HG03039 (cell line): ENCODE measurements around the gene C3.
"Not testable (repeated sequence)": the region's sequence is repeated elsewhere in the genome, so short reads cannot be mapped to it uniquely, and the experiment has no call there.

ENCODE experiments used
- ATAC-seq: cut with Tn5 transposase; IDR thresholded peaks from one replicate; pipeline ENCODE4 v1.9.1; 2021; ENCODE audit warnings: mild to moderate bottlenecking, moderate library complexity; ENCODE audit not compliant: unreplicated experiment

The C3 gene

DNA sequence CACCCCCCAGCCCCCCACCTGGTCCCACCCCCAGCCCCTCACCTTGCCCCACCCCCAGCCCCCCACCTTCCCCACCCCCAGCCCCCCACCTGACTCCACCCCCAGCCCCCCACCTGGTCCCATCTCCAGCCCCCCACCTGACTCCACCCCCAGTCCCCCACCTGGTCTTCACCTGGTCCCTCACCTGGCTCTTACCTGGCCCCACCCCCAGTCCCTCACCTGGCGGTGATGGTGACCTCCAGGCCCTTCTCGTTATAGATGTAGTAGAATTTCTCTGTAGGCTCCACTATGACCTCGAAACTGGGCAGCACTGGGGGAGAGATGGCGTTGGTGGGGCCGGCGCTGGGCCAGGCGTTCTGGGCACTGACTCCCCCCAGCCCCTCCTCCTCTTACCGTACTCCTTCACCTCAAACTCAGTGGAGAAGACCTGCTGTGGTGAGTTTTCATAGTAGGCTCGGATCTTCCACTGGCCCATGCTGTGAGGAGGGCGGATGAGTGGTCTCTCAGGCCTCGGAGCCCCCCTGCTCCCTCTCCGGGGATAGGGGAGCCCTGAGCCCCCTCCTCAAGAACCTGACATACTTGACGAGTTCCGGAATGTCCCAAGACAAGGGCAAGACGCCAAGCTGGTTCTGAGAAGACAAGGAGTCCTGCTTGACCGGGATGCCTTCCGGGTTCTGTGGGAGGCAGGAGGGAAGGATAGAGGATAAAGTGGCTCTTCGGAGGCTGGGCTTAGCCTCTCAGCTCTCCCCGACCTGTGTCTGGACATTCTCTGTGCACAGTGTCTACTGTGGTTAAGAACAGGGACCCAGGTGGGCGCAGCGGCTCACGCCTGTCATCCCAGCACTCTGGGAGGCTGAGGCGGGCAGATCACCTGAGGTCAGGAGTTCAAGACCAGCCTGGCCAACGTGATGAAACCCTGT, 6.4 kb downstream of the C3 start:
- ATAC-seq, result no peak

GRCh38 chr19:6712692-6713670, 7.5 kb downstream of the C3 start:
- no peak for ATAC-seq

DNA sequence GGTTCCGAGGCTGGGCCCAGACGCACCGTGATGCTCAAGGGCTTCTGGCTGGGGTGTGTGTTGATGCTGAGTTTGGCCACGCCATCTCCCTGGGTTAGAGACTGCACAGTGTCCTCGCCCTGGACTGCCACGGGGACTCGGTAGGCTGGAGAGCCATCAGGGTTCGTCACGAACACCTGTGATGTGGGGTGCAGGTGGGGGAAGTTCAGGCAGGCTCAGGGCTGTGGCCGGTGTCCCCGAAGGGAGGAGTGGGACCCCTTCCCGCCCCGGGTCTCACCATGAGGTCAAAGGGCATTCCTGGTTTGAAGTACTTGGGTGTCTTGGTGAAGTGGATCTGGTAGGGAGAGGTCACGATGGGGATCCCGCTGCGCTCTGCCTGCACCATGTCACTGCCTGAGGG, 8.2 kb downstream of the C3 start:
- no peak for ATAC-seq

DNA sequence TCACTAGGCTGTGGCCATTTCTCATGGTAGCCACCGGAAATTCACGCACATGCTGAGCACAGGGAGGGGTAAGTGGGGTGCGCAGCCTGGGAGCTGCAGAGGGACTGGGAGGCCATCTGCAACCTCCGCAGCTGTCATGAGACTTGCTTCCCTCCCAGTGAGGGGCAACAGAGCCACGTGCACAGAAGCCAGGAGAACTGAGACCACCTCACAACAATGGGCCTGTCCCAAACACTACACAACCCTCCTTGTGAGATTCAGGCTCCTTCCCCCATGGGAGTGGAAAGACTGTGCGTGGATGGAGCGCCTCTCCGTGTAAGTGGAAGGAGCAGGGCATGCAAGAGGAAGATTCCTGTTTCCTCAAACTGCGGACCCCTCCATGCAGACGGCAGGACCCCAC, 8.8 kb downstream of the C3 start:
- no peak for ATAC-seq

- no peak for ATAC-seq
These were observed 9.4 kb downstream of the C3 start for GRCh38 chr19:6711078-6711361.

- no peak for ATAC-seq
These were observed 10.0 kb downstream of the C3 start for GRCh38 chr19:6710273-6711077.

GRCh38 chr19:6709549-6709948, 10.9 kb downstream of the C3 start:
- ATAC-seq, result no peak

- not testable (repeated sequence) for ATAC-seq
These were observed 11.5 kb downstream of the C3 start for GRCh38 chr19:6708913-6709312.

- ATAC-seq, result no peak
These were observed 12.1 kb downstream of the C3 start for GRCh38 chr19:6708346-6708745.

GRCh38 chr19:6707658-6708018, 12.8 kb downstream of the C3 start:
- no peak for ATAC-seq

- no peak for ATAC-seq
These were observed 13.3 kb downstream of the C3 start for GRCh38 chr19:6707011-6707657.

- ATAC-seq, result no peak
These were observed 13.9 kb downstream of the C3 start for GRCh38 chr19:6706633-6706958.

DNA sequence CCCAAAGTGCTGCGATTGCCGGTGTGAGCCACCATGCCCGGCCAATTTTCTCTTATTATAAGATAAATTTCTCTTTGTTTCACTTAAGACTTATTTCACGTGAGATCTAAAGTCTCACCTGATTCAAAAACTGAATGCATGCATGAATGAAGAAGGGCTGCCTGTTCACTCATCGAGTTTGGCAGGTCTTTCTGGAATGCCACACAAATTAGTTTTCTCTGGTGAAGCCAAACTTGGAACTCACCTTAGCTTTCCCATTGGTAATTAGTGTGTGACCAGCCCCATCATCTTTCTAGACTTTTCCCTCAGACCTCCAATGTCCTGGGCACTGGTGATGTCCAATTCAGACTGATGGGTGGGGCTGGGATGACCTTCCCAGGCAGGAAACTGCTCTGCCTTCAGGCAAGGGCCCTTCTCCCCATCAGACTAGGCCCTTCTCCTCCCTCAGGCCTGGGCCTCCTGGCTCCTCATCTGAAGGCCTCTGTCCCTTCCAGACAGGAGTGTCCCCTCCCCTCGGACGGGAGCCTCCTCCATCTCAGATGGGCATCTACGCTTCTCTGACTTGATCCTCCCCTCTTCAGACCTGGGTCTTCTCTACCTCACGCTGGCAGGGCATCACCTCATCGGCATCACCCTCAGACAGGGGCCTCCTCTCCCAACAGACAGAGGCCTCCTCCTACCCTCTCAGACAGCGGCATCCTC, 14.4 kb downstream of the C3 start:
- no peak for ATAC-seq

DNA sequence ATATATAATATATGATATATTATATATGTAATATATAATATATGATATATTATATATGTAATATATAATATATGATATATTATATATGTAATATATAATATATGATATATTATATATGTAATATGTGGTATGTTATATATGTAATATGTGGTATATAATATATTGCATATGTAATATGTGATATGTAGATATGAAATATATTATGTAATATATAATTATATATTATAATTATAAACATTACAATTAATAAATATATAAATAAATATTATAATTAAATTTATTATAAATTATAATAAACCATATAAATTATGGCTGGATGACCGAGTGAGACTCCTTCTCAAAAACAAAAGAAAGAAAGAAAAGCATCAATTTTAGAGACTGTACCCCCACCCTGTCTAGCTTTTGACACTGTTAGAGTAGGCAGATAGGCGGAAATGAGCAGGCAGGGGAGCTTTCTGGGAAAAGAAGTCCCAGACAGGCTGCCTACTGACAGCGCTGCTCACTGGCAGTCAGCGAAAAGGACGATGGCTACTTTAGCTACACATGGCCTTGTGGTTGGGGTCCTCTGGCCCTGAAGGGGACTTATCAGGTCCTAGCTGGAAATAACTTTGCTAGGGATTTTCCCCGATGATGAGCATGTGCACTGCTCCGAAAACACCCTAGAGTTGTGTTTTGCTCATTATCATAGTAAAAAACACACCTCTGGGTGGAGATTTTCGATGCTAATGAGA, 19.7 kb downstream of the C3 start:
- no peak for ATAC-seq

DNA sequence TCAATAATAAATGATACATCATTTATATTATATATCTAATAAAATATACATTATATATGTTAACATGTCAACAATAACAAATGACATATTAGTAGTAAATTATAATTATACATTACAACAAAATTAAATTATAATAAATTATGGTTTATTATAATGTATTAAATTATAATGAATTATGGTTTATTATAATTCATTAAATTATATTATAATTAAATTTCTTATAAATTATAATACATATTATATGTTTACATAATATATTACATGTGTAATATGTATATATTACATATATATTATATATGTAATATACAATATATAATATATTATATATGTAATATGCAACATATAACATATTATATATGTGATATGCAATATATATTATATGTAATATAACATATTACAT, 20.5 kb downstream of the C3 start:
- ATAC-seq, result no peak

DNA sequence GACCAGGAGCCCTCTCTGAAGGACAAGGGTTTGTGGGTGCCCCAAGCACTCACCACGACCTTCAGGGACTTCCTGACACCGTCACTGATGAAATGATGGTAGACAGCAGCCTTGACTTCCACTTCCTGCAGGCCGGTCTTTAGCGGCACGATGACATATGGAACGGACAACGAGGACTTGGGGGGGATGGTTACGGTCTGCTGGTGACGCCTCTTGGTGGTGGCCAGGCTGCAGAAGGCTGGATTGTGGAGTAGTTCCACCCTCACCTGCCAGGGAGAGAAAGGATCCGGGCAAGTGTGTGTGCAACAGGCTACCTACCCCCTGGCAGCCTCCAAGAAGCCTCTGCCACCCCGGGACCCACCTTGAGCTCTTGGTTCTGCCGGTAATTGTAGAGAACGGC, 23.2 kb downstream of the C3 start:
- ATAC-seq, result no peak

GRCh38 chr19:6696239-6696820, 24.1 kb downstream of the C3 start:
- no peak for ATAC-seq

DNA sequence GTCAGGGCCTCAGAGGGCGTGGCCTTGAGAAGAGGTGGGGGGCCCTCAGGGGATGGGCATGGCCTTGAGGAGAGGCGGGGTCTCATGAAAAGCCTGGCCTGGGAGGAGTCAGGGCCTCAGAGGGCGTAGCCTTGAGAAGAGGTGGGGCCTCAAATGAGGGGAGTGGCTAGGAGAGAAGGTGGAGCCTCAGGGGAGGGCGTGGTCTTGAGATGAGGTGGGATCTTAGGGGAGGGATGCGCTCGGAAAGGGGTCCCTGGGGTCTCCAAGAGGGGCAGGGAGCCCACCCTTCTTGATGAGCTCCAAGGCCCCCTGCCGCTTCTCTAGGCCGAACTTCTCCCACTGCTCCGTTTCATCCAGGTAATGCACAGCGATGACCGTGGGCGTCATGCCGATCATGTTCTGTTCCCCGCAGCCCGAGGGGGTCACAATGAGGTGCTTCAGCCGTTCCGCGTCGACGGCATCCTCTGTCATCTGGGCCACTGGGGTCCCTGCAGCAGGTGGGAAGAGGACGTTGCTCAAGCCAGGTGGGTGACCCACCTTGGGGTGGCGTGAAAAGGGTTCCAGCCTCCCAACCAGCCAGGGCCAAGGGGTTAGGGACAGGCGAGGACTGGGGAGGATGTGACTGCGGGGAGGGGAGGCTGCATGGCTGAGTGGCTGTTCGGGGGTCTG, 26.2 kb downstream of the C3 start:
- ATAC-seq, result no peak

GRCh38 chr19:6693681-6694080, 26.8 kb downstream of the C3 start:
- ATAC-seq, result no peak
